Mucosa of stomach (tissue), 1 donor: ENCODE measurements around the gene CDK14.

ENCODE experiments used
- H3K27me3 ChIP-seq: one replicate; pipeline ENCODE4 v1.7.0; 2013; ENCODE audit warnings: mild to moderate bottlenecking, low read length; ENCODE audit not compliant: control insufficient read depth, insufficient read depth
- H3K36me3 ChIP-seq: one replicate; pipeline ENCODE4 v1.7.0; 2013; ENCODE audit warnings: low read length; ENCODE audit not compliant: control insufficient read depth, insufficient read depth
- H3K4me1 ChIP-seq: one replicate; pipeline ENCODE4 v1.7.0; 2013; ENCODE audit warnings: mild to moderate bottlenecking, low read length; ENCODE audit not compliant: control insufficient read depth, insufficient read depth
- H3K4me3 ChIP-seq: one replicate; pipeline ENCODE4 v1.7.0; 2013; ENCODE audit warnings: low read length
- H3K9ac ChIP-seq: one replicate; pipeline ENCODE4 v1.7.0; 2013; ENCODE audit warnings: mild to moderate bottlenecking, low read length, moderate library complexity
- H3K9me3 ChIP-seq: one replicate; pipeline ENCODE4 v1.7.0; 2013; ENCODE audit warnings: mild to moderate bottlenecking, low read length, moderate library complexity; ENCODE audit not compliant: control insufficient read depth
- donor health status: Pancreatic carcinoma.

Gene CDK14

DNA sequence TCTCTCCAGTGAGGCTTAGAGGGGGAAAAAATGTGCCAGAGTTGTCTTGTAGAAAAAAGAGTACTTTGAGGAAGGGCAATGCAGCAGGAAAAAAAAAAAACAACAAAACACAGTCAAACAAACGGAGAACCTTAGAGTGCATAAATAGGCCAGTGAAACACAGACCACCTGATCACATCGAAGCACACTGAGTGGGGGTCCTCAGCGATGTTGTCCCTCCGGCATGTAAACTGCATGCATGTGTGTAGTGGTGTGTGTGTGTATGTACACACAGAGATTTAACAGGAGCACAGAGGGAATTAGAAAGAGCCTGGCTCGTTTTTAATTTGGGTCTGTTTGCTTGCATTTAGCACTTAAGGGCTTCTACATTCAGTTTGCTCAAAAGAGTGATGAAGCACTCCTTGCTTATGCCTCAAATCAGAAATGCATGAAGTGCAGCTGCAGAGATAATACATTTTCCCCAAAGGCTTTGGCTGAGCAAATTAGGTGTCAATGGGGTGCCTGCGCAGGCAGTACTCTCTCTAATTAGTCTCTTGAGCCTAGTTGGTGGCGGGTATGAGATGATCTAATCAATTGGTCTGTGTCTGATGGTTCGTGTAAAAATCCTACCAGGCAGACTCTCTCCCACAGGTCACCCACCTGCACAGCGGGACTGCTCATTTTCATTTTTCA, 605.5 kb downstream of the CDK14 start:
- Histone ChIP-seq H3K9me3 (no peaks in the 10 kb centered on the region), H3K4me1 (no peaks in the 10 kb centered on the region), H3K4me3 (no peak overlapping the region), H3K36me3 (no peaks in the 10 kb centered on the region), H3K27me3 (no peaks in the 10 kb centered on the region), H3K9ac (no peak overlapping the region)

DNA sequence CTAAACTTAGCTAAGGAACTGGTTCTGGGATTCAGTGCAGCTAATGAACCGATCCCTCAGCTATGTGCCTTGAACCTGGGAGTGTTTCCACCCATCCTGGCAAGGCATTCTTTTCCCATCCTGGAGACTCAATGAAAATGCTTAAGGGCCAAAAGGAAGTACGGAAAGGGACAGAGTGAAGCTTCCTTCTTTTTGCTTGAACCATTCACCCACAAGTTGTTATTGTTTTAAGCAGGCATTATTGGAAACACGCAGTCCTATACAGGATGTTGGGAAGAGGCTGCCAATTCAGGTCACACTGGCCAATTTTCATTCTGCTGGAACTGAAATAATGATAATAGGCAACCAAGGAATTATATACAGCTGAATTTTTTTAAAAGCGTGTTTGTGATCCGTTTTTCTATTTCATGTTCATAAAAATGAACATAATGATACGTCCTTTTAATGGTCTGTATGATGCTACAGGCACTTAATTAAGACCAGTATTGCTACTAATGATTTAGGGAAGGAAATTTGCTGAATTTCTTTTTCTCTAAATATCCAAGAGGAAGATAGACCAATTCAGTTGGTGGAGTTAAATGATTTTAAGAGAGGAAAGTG, 610.3 kb downstream of the CDK14 start:
- Histone ChIP-seq H3K9me3 (no peaks in the 10 kb centered on the region), H3K27me3 (no peaks in the 10 kb centered on the region), H3K4me3 (no peak overlapping the region), H3K9ac (no peak overlapping the region), H3K36me3 (no peaks in the 10 kb centered on the region), H3K4me1 (no peaks in the 10 kb centered on the region)

DNA sequence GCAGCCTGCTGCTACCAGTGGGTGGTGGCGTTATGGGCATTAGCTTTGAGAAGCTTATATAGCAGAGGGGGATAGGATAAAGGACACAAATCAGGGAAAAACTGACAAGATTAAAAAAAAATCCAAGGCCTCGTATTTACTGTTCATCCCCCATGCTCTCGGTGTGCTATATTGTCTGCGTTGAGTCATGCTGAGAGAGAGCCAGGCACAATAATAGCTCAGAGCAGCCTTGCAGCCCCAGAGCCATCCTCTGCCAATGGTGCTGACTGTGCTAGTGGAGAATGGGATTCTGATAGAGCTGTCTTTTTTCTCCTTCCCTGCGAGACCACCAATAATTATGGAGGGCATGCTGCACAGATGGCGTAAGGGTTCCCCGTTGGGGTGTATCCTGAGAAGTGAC, 616.5 kb downstream of the CDK14 start:
- Histone ChIP-seq H3K4me3 (no peak overlapping the region), H3K9ac (no peak overlapping the region), H3K4me1 (no peaks in the 10 kb centered on the region), H3K9me3 (no peaks in the 10 kb centered on the region), H3K36me3 (no peaks in the 10 kb centered on the region), H3K27me3 (no peaks in the 10 kb centered on the region)

DNA sequence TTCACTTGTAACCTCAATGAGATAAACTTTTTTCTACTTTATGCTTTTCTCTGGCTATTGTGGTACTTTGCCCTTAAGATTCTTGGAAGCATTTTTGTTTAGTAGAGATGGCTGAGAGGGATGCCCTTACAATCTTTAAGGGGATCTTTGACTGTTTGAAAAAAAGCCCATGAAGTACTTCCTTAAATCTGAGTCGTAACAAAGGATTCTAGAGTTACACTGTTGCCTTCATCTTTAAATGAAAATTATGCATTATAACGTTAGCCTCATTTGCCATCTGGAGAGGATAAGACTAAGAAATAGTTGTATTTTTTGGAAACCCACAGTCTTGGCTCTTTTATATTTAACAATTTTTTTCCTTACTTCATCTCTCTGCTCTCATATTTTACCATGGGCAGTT, 630.3 kb downstream of the CDK14 start:
- no peaks in the 10 kb centered on the region for H3K36me3 ChIP-seq
- no peaks in the 10 kb centered on the region for H3K4me1 ChIP-seq
- H3K9ac ChIP-seq = no peak overlapping the region
- no peaks in the 10 kb centered on the region for H3K27me3 ChIP-seq
- H3K4me3 ChIP-seq = no peak overlapping the region
- no peaks in the 10 kb centered on the region for H3K9me3 ChIP-seq

DNA sequence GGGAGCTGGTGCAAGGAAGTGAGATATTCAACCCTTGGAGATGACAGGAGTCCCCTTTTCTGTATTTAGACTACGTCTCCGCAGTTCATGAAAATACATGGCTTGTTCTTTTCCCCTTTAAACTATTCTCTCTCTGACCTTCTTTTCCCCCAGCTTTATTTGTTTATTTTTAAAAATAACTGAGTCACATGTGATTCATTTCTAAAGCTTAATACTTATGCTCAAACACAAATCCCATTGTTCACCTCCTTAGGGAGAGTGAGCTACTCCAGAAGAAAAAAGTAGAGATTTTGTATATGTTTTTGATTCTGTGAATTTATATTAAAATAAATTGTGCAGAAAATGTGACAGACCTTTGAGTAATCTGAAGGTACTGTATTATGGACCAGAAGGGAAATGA, 632.2 kb downstream of the CDK14 start:
- no peak overlapping the region for H3K9ac ChIP-seq

DNA sequence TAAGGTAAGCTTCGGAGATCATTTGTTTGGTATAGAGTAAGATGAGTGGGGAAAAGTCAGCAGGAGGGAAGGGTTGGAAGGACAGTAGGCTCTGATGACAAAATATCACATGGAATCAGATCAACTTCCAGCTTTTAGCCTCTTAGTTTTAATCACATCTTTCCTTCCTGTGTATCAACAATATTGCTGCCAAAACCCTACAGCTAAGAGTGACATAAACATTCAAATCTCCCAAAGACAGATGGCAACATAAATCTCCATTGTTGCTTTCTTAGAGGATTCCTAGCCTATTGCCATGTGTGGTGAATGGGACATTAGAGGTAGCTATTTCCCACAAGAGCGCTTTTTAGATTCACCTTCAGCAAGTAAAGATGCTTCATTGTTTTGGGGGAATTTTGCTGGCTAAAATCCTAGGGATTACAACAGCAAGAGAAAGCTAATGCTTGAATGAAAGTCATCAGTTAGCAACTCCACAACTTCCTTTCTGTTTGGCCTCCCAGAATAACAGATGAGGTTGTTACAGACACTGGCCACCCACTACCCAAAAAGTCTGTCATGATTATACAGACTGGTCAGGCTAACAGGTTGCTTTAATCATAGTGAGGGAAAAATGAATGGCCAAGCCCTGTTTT, 632.9 kb downstream of the CDK14 start:
- Histone ChIP-seq H3K27me3 (no peaks in the 10 kb centered on the region), H3K9me3 (no peaks in the 10 kb centered on the region), H3K4me1 (no peaks in the 10 kb centered on the region), H3K4me3 (no peak overlapping the region), H3K9ac (no peak overlapping the region), H3K36me3 (no peaks in the 10 kb centered on the region)

More for the DNA sequence above, 632.2 kb downstream of the CDK14 start:
- no peak overlapping the region for H3K4me3 ChIP-seq
- no peaks in the 10 kb centered on the region for H3K36me3 ChIP-seq
- H3K27me3 ChIP-seq = no peaks in the 10 kb centered on the region
- H3K9me3 ChIP-seq = no peaks in the 10 kb centered on the region
- no peaks in the 10 kb centered on the region for H3K4me1 ChIP-seq

DNA sequence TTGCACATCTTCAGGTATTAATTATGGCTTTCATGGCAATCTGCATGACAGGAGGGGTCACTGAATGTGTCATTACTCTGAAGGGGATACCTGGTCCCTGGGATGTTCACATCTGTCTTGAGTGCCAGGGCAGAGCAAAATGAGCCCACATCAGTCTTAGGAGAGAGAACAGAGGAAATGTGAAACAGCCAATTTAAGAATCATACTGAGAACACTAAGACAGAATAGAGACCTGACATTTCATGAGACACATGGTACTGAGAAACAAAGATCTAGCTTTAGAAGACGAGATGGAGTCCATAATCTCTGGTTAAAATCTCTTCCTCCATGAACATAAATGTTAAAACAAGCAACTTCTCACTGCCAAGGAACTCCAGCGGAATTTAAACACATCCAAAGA, 634.0 kb downstream of the CDK14 start:
- H3K9ac ChIP-seq = no peak overlapping the region
- H3K9me3 ChIP-seq = no peaks in the 10 kb centered on the region
- no peaks in the 10 kb centered on the region for H3K4me1 ChIP-seq
- H3K27me3 ChIP-seq = no peaks in the 10 kb centered on the region
- no peak overlapping the region for H3K4me3 ChIP-seq
- H3K36me3 ChIP-seq = no peaks in the 10 kb centered on the region

DNA sequence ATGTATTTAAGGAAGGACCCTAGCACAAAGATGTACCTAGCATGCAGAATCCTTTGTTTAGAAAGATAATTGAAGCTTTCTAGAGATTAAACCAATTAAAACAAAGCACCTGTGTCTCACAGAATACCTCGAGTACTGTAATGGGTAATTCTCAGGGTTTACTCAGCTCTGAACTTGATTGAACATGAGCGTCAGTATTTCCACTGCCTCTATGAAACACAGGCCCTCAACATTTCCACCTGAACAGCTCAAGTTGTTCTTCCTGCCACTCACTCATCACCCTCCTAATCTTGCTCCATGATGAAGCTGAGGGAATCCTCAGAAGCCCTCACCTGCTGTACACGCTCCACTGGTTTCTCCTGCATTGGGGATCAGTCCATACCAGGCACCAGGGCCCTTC, 634.4 kb downstream of the CDK14 start:
- no peaks in the 10 kb centered on the region for H3K9me3 ChIP-seq
- no peaks in the 10 kb centered on the region for H3K27me3 ChIP-seq
- H3K9ac ChIP-seq = no peak overlapping the region
- no peak overlapping the region for H3K4me3 ChIP-seq
- H3K4me1 ChIP-seq = no peaks in the 10 kb centered on the region
- H3K36me3 ChIP-seq = no peaks in the 10 kb centered on the region

DNA sequence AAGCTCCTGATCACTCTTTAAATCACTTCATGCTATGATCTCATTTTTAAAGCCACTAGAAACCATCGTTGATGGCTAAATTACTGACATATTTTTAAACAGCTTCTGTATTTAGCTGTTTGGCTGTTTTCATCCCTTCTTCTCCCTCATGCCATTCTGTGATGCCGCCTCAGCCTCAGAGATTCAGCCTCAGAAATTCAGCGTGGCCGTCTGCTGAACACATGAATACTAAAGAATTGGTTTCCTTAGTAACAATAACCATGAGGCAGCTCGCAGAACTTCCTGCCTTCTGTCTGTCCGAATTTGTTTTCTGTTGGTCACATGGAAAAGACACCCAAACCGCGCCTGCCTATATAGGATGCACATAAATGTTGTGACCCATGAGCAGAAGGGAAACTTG, 637.1 kb downstream of the CDK14 start:
- Histone ChIP-seq H3K9ac (no peak overlapping the region), H3K4me3 (no peak overlapping the region), H3K9me3 (no peaks in the 10 kb centered on the region), H3K4me1 (no peaks in the 10 kb centered on the region), H3K27me3 (no peaks in the 10 kb centered on the region), H3K36me3 (no peaks in the 10 kb centered on the region)

DNA sequence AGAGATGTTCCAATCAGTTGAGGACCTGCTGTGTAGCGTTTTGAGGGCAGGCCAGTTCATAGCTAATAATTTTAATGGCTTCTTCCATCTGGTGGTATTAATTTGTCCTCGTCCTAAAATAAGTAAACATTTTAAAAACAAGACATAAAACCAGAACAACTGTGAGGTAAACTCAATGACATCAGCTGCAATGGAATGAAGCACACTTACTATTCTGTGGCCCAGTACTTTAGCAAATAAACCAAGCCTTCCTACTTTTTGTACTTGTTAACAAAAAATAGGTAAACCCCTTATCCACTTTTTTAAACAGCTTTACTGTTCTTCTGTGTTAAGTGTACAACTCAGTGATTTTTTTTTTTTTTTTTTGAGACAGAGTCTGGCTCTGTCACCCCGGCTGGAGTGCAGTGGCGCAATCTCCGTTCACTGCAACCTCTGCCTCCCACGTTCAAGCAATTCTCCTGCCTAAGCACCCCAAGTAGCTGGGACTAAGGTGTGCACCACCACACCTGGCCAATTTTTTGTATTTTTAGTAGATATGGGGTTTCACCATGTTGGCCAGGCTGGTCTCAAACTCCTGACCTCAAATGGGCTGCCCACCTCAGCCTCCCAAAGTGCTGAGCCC, 639.2 kb downstream of the CDK14 start:
- Histone ChIP-seq H3K27me3 (peaks cover 2% of the 10 kb centered on the region), H3K4me3 (no peak overlapping the region), H3K9me3 (no peaks in the 10 kb centered on the region), H3K36me3 (no peaks in the 10 kb centered on the region), H3K4me1 (no peaks in the 10 kb centered on the region), H3K9ac (no peak overlapping the region)

DNA sequence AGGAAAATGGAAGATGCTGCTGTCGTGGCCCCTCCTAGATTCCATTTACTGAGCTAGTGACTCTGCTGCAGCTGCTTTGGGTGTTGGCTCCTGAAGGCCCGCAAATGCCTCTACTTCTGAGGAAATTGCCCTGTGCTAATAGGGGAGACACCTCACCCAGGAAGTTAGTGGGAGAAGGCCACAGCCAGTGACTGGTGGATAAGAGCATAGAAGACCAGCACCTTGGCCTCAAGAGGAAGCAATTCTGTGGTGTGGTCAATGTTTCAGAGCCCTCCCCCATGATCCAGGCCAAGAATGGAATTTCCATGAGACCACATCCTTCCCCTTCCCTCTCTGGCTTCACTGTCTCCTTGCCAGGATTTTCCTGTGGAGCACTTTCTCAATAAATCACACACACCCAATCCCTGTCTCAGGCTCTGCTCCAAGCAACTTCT, 643.1 kb downstream of the CDK14 start:
- no peaks in the 10 kb centered on the region for H3K4me1 ChIP-seq
- no peak overlapping the region for H3K9ac ChIP-seq
- peaks cover 3% of the 10 kb centered on the region for H3K27me3 ChIP-seq
- no peak overlapping the region for H3K4me3 ChIP-seq
- no peaks in the 10 kb centered on the region for H3K9me3 ChIP-seq
- H3K36me3 ChIP-seq = no peaks in the 10 kb centered on the region

DNA sequence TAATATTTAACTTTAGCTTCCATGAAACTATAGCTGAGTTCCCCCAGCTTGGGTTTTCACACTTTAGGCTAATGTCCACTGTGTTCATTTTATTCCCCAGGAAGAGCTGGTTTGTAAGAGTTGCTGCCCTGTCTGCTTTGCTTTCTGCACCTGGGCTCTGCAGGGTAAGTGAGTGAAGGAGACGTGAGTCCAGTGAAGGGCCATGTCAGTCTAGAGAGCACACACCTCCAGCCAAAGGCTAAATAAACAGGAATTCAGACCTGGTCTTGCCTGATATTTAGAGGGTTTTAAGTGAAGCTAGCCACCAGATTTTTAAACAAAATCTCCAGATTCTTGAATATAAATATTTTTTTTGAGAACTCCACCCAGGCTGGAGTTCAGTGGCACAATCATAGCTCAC, 643.7 kb downstream of the CDK14 start:
- no peaks in the 10 kb centered on the region for H3K9me3 ChIP-seq

More for the DNA sequence above, 643.7 kb downstream of the CDK14 start:
- no peaks in the 10 kb centered on the region for H3K36me3 ChIP-seq
- H3K4me1 ChIP-seq = no peaks in the 10 kb centered on the region
- H3K9ac ChIP-seq = no peak overlapping the region
- H3K4me3 ChIP-seq = no peak overlapping the region
- peaks cover 3% of the 10 kb centered on the region for H3K27me3 ChIP-seq
